Hepatocyte (in vitro differentiated cells): ENCODE measurements around the gene THNSL1. TPM values are rescaled to one million over a fixed set of nuclear protein-coding genes. Genes with fewer than 3 reads are reported as not detected.

Source experiments
- DNase-seq: peaks from one replicate; pipeline ENCODE4 v3.0.0-alpha.2; 2016; ENCODE audit warnings: low spot score
- H2AFZ ChIP-seq: fragments of 200-600 bp; sonication (generic); 2 replicates; pipeline ENCODE4 v1.6.0; 2016; ENCODE audit warnings: antibody characterized with exemption, mild to moderate bottlenecking
- H3K27ac ChIP-seq: fragments of 200-600 bp; sonication (generic); 2 replicates; pipeline ENCODE4 v1.5.1; 2016; ENCODE audit warnings: mild to moderate bottlenecking
- H3K27me3 ChIP-seq: fragments of 200-600 bp; sonication (generic); 2 replicates; pipeline ENCODE4 v1.6.1; 2016
- H3K36me3 ChIP-seq: fragments of 200-600 bp; sonication (generic); replicated peaks from 2 replicates; pipeline ENCODE4 v1.5.1; 2016; ENCODE audit warnings: low read depth; ENCODE audit not compliant: insufficient read depth
- H3K4me1 ChIP-seq: fragments of 200-600 bp; sonication (generic); 2 replicates; pipeline ENCODE4 v1.5.1; 2016; ENCODE audit warnings: mild to moderate bottlenecking, moderate library complexity; ENCODE audit not compliant: insufficient read depth
- H3K4me2 ChIP-seq: fragments of 200-600 bp; sonication (generic); 2 replicates; pipeline ENCODE4 v1.6.0; 2016
- H3K4me3 ChIP-seq: fragments of 200-600 bp; sonication (generic); 2 replicates; pipeline ENCODE4 v1.5.1; 2016; ENCODE audit warnings: mild to moderate bottlenecking
- H3K79me2 ChIP-seq: fragments of 200-600 bp; sonication (generic); 2 replicates; pipeline ENCODE4 v1.6.0; 2017; ENCODE audit warnings: mild to moderate bottlenecking
- H3K9me2 ChIP-seq: fragments of 200-600 bp; sonication (generic); replicated peaks from 2 replicates; pipeline ENCODE4 v1.6.0; 2017; ENCODE audit warnings: mild to moderate bottlenecking; ENCODE audit not compliant: insufficient read depth
- H3K9me3 ChIP-seq: fragments of 200-600 bp; sonication (generic); 2 replicates; pipeline ENCODE4 v1.5.1; 2016; ENCODE audit warnings: low read depth, mild to moderate bottlenecking
- H4K20me1 ChIP-seq: fragments of 200-600 bp; sonication (generic); 2 replicates; pipeline ENCODE4 v1.6.0; 2016; ENCODE audit warnings: mild to moderate bottlenecking; ENCODE audit not compliant: insufficient read depth, poor library complexity, severe bottlenecking
- CTCF ChIP-seq: fragments of 200-600 bp; sonication (generic); IDR thresholded peaks from 2 replicates; pipeline ENCODE4 v1.5.1; 2016; ENCODE audit warnings: antibody characterized with exemption, mild to moderate bottlenecking; ENCODE audit not compliant: poor library complexity
- EZH2 ChIP-seq: fragments of 200-600 bp; sonication (generic); IDR thresholded peaks from 2 replicates; pipeline ENCODE4 v1.6.1; 2016; ENCODE audit warnings: antibody characterized with exemption, mild to moderate bottlenecking, borderline replicate concordance
- EZH2phosphoT487 ChIP-seq: fragments of 200-600 bp; sonication (generic); IDR thresholded peaks from one replicate; pipeline ENCODE4 v1.6.1; 2018; ENCODE audit warnings: antibody characterized with exemption, mild to moderate bottlenecking, low read depth, moderate library complexity; ENCODE audit not compliant: unreplicated experiment, severe bottlenecking
- WGBS: methylation state at CpG from one replicate; pipeline ENCODE4 v1.1.6; 2016; ENCODE audit warnings: low lambda C conversion rate; ENCODE audit errors: missing lambda C conversion rate; 5-methylcytosine and 5-hydroxymethylcytosine counted together
- polyA plus RNA-seq: library from polyadenylated mRNA; unstranded; fragments of >200 nt; fragmentation: Nextera tagmentation; extraction: Ambion mirVana; gene quantifications from 2 replicates; pipeline ENCODE4 v1.2.1, GENCODE V29; 2016
- total RNA-seq: library from RNA; depleted of rRNA; stranded (reverse); fragments of >200 nt; gene quantifications from 2 replicates; pipeline ENCODE4 v1.2.3, GENCODE V29; 2014

THNSL1 gene
- total and polyA plus RNA-seq, 2 experiments from 2014 or later = 2.5 to 7.1 TPM

GRCh38 chr10:25048450-25048849 is 32.0 kb downstream of the THNSL1 start:
- DNase-seq = peak; percentile 9
- Histone ChIP-seq H4K20me1 (no peaks in the 10 kb centered on the region), H3K4me3 (no peak overlapping the region), H3K27me3 (no peaks in the 10 kb centered on the region), H3K27ac (no peak overlapping the region), H3K4me1 (no peaks in the 10 kb centered on the region), H3K36me3 (no peaks in the 10 kb centered on the region), H3K9me3 (no peaks in the 10 kb centered on the region), H3K4me2 (no peak overlapping the region), H2AFZ (no peak overlapping the region), H3K9me2 (no peaks in the 10 kb centered on the region), H3K79me2 (no peaks in the 10 kb centered on the region)
- TF ChIP-seq EZH2 (no peak), EZH2phosphoT487 (no peak), CTCF (no peak)
- 84% methylated on average over 5 of the region's 5 CpGs for WGBS

- Histone ChIP-seq H2AFZ (no peak overlapping the region), H4K20me1 (no peaks in the 10 kb centered on the region), H3K9me2 (no peaks in the 10 kb centered on the region), H3K27me3 (no peaks in the 10 kb centered on the region), H3K4me1 (no peaks in the 10 kb centered on the region), H3K79me2 (no peaks in the 10 kb centered on the region), H3K9me3 (no peaks in the 10 kb centered on the region), H3K36me3 (no peaks in the 10 kb centered on the region), H3K4me2 (no peak overlapping the region), H3K4me3 (no peak overlapping the region), H3K27ac (no peak overlapping the region)
- no peak for DNase-seq
- TF ChIP-seq EZH2phosphoT487 (no peak), EZH2 (no peak), CTCF (no peak)
- 94% methylated on average over 2 of the region's 2 CpGs for WGBS
Observed at GRCh38 chr10:25049966-25050365, 33.6 kb downstream of the THNSL1 start.

- H3K9me3 ChIP-seq = no peaks in the 10 kb centered on the region
- no peak overlapping the region for H3K4me3 ChIP-seq
- no peaks in the 10 kb centered on the region for H3K79me2 ChIP-seq
- H3K27me3 ChIP-seq = no peaks in the 10 kb centered on the region
- TF ChIP-seq EZH2phosphoT487 (no peak), EZH2 (no peak), CTCF (no peak)
- no peak overlapping the region for H2AFZ ChIP-seq
- no peaks in the 10 kb centered on the region for H3K36me3 ChIP-seq
- WGBS = 90% methylated on average over 9 of the region's 9 CpGs
- H3K9me2 ChIP-seq = no peaks in the 10 kb centered on the region
- no peaks in the 10 kb centered on the region for H4K20me1 ChIP-seq
- no peaks in the 10 kb centered on the region for H3K4me1 ChIP-seq
- H3K27ac ChIP-seq = no peak overlapping the region
- no peak for DNase-seq
- no peak overlapping the region for H3K4me2 ChIP-seq
Observed at GRCh38 chr10:25050402-25050801, 34.0 kb downstream of the THNSL1 start.

- no peaks in the 10 kb centered on the region for H3K9me3 ChIP-seq
- no peak overlapping the region for H3K27ac ChIP-seq
- H3K4me2 ChIP-seq = no peak overlapping the region
- H3K4me3 ChIP-seq = no peak overlapping the region
- no peaks in the 10 kb centered on the region for H3K79me2 ChIP-seq
- no peaks in the 10 kb centered on the region for H3K27me3 ChIP-seq
- no peak overlapping the region for H2AFZ ChIP-seq
- no peak for DNase-seq
- H3K36me3 ChIP-seq = no peaks in the 10 kb centered on the region
- WGBS = 72% methylated on average over 1 of the region's 1 CpG
- TF ChIP-seq EZH2phosphoT487 (no peak), CTCF (no peak), EZH2 (no peak)
- no peaks in the 10 kb centered on the region for H3K9me2 ChIP-seq
- H3K4me1 ChIP-seq = no peaks in the 10 kb centered on the region
- no peaks in the 10 kb centered on the region for H4K20me1 ChIP-seq
Observed at GRCh38 chr10:25052012-25052411, 35.6 kb downstream of the THNSL1 start.
